IMR-90 (cell line): Measurements from ENCODE around the gene HYAL1.

Experiments used
- CTCF ChIP-seq: conservative IDR thresholded peaks from 2 replicates; pipeline ENCODE4 v1.5.1; 2012; ENCODE audit warnings: mild to moderate bottlenecking, low read depth, low read length, improper control_type of control experiment
- FOS ChIP-seq: fragments of 150-350 bp; IDR thresholded peaks from 2 replicates; pipeline ENCODE4 v1.6.1; 2016; ENCODE audit warnings: low read depth, low read length
- MAZ ChIP-seq: IDR thresholded peaks from 2 replicates; pipeline ENCODE4 v1.6.1; 2012; ENCODE audit warnings: low read depth, mild to moderate bottlenecking, low read length, improper control_type of control experiment, moderate library complexity, borderline replicate concordance
- RAD21 ChIP-seq: IDR thresholded peaks from 2 replicates; pipeline ENCODE4 v1.6.1; 2012; ENCODE audit warnings: low read length, improper control_type of control experiment
- RFX5 ChIP-seq: IDR thresholded peaks from 2 replicates; pipeline ENCODE4 v1.8.0; 2012; ENCODE audit warnings: low read depth, mild to moderate bottlenecking, low read length, moderate library complexity

- no peak for TF ChIP-seq CTCF
- no peak for TF ChIP-seq RFX5
- no peak for TF ChIP-seq RAD21
- TF ChIP-seq FOS: no peak
- no peak for TF ChIP-seq MAZ
These were observed 19.8 kb upstream of the HYAL1 start for GRCh38 chr3:50323092-50323600.
